GM19035 (cell line): ENCODE data around the gene CDH11.

Source experiments
- ATAC-seq: cut with Tn5 transposase; IDR thresholded peaks from one replicate; pipeline ENCODE4 v1.9.1; 2021; ENCODE audit not compliant: unreplicated experiment

The CDH11 gene

DNA sequence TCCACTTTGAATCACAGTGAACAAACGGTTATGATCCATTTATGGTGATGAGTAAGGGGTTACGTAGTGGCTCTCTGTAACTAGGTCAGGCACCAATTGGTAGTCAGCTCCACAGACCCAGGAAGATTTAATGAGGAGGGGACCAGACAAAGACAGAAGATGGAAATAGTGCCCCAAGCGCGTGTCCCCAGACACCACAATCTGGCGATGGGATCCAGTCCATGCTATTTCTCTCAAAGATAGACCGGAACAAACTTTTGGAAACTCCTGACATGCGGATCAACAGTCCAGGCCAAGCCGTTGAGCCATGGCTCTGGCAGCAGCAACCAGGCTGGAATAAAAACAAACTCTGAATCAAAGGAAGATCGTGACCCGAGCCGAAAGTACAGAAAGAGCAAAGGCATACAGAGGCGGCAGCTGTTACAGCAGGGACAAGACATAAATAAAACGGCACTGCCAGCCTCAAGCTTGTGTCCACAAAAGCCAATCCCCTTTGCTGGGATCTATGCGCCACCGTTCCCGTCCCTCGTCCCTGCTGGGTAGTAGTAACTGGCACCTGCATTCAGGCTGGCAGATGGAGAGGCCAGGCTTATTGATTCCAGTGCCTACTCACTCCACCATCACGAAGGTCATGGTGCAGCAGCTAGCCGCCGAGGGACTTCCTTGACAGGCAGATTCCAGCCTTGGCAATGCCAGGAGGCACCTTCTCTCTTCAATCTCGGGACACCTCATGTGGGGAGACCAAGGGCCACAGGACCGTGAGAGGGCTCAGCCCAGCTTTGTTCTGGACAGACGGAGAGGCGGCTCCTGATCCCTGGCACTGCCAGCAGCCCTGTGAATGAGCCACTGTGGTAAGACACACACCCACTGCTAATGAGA lies 50.2 kb downstream of the CDH11 start:
- ATAC-seq = no peak

DNA sequence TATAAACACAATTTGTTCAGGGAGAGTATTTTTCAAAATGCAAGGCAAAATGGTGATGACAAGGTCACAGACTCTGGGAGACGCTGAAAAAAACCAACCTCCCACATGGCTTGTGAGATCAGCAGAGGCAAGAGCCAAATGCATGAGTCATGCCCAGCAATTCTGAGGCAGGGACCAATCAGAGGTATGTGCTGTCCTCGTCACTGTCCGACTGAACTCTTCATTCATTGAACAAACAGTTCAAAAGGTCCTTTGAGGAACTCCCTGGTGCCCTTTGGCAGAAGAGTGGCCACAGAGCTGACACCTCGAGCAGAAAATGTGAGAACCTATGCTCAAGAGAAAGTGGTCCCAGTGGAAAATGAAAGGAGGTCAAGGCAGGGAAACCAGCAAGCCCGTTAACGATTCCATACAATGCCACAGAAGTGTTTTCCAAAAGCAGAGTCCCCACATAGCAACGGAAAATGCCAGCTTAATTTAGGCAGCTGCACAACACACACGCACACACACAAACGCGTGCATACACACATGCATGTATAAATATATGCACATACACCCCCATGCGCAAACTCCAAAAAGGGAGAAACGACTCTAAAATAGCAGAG lies 50.9 kb downstream of the CDH11 start:
- ATAC-seq = no peak

DNA sequence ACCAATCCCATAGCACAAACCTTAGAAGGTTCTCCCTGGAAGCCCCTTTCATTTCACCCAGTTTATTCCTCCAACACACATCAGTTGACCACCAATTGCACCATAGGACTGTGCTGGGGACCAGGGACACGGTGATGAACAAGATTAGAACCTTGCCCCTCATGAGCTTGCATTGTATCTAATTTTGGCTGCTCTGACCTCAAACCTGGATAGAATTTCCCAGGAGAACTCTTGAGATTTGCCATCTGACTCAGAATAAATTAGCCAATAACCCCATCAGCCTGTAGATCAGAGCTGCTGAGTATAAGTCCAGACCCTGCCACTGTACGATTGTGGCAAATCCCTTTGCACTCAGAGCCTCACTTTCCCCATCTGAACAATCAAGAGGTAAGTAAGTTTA lies 52.1 kb downstream of the CDH11 start:
- no peak for ATAC-seq

DNA sequence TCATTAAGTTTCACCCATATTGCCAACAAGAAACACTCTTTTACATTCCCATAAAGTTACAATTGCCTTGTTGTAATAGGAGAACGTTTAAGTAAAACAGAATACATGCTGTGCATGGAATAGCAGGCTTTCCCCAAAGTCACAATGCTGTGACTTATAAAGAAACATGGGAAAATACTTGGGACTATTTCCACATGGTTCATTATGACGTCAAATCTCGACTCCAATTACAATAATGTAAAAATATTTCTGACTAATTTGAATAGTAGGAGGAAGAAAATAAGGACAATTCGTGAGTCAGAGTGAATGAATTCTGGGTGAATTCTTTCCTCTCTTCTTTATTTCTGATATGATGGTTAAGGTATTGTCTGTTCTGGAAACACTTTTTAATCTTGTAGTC lies 52.8 kb downstream of the CDH11 start:
- no peak for ATAC-seq

DNA sequence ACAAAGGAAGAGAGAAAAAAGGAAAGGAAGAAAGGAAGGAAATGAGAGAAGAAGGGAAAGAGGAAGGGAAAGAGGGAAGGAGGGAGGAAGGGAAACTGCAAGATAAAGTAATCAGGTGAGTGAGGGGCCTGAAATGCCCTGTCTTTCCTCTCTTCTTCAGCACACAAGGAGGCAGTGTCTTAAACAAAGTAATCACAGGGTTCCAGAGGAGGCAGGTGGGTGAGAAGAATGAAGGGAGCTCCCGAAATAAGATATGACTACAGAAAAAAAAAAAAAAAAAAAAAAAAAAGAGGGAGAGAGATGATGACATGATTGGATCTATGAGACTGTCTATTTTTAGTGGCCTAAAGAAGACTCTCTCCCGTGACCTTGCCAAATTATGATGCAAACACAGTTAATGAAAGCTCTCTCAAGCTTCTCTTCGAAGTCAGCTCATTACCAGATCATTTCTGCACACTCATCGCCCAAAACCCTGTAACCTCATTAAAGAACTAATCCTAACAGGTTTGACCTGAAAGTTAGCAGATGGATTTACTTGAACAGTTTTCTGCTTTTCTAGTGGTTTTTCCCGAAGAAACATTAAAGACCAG lies 53.6 kb downstream of the CDH11 start:
- no peak for ATAC-seq

DNA sequence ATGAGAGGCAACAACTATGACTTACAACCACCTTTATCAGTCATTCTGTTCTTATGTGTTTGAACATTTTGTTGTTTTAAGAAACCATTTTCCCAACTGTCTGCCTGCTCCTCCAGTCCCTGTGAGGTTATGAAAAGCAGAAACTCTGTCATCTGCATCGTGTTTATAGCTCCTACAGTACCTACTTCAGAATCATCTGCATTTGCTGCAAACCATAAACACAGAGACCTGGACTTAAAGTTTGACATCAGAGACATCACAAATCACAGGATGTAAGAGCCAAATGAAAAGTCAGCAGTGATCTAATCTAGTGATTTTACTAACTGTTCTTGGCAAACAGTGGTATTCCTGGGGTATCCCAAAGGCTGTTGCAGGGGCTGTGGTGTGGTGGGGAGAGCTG lies 55.2 kb downstream of the CDH11 start:
- ATAC-seq = no peak

DNA sequence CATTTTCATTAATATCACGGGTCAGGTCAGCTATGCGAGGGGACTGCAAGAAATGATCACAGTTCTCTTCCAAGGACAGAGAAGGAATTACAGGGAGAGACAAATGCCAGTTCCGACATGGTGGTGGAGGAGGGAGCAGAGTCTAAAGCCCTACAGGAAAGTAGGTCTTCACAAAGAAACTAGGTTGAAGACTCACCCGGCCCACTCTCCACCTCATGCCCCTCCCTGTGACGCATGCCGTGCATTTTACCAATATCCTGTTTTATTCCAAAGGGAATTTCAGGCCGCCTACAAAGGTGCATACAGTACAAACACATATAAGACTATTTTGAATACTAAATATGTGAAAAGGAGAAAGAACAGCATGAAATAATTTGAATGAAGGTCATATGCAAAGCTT lies 56.8 kb downstream of the CDH11 start:
- no peak for ATAC-seq

DNA sequence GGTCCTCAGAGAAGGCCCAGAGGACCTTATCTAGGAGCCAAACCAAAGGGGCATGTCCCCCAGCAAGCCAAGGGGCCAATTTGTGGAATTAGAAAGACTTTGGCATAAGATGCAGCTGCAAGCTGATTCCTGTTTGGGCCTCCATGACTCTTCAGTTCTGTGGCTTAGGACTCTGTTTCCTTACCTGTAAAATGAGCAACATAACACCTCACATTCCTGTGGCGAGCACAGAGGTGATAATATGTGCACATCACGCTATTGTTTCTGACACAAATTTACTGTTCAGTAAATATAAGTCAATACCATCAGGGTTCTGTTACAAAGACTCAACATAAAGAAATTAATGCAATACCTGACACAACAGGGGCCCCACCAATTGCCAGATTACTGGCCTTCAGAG lies 57.7 kb downstream of the CDH11 start:
- no peak for ATAC-seq

DNA sequence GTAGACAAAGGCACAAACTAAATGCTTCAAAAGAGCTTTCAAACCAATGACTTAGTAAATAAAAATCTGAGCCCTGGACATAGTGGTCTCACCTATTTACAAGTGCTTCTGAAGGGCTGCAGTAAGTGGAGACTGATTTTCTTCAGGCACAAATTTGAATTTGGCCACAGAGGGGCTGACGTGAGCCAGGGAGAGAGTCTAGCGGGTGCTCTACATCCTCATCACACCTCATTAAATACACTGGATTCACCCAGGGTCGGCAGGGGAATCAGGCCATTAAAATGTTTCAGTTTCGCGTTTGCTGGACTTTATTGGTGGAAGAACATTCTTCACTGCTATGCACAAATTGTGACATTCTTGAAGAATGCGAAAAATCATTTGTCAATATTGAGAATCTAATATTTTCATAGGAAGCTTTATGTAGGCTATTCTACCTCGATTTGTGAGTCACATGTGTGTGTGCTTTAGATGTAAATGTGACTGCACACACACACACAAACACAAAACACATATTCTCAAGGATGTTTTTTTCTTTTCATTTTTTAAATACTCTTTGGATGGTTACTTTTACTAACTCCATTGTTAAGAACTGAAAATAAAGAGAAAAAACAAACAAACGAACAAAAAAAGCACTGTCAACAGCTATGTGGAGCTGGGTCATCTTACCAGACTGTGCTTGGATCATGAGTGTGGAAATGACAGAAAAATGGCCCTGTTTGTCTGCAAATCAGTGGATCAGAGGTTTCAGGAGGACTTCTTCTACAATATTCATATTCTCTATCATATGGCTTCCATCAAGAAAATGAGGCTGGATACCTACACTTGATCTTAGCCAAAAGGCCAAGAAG lies 58.9 kb downstream of the CDH11 start:
- ATAC-seq = no peak

DNA sequence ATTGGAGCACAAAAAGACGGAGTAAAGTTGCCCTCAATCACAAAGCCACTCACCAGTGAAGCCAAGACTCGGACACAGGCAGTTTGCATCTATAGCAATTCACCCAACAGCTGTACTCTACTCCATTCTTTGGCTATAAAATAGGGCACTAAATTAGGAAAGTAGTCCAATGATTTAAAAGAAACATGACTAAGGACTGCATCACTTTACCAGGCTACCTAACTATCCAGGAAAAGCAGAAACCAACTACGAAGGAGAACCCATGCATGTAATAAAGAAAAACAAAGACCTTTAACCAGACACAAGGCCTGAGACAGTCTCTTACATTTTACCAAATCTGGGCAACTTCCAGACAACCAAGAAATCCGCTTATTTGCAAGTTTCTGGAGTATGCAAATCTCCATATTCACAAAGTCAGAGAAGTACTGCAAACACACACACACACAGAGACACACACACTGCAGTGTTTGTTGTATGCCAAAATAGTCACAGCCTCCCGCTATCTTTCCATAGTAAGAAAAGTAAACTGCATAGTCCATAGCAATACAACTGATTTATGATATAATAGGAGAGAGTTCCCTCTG lies 59.8 kb downstream of the CDH11 start:
- ATAC-seq = no peak

DNA sequence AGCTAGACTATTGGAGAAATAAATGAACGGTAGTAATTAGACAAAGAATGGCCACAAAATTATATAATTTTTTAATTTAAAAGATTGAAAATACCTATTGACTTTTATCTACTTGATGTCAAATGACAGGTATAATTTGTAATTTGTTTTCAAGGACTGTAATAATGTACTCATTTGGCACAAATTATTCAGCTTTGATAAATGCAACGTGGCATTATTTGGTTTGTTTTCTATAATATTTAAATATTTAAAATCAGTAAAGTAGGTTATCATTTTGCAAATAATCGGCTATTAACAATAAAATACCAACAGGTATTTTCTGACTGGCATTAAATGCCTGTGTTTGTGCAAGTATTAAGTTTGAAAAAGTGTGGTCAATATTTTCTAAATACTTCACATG lies 60.6 kb downstream of the CDH11 start:
- ATAC-seq = no peak

DNA sequence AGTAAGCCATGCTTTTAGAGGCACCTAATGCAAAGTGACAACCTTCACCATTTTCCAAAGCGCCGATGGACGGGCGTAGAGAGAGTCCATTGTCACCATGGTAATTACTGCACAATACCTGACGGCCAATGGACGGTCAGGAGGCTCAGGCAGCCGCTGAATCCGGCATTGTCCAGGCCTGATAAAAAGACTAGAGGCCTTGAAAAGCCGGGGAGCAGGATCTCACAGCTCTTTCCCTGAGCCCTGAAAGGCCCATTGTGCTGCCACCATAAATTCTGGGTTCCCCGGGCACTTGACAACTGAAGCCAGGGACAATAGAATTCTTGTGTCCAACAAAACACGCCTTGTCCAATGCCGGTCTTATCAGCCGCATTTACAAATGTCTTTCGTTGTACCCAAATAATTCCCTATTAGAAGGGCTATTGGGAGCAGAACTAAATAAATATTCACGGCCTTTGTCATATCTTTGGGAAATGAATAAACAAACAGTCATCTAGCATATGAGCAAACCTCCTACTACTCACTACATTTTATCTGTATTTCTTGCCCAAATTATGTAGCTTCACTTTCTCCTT lies 62.4 kb downstream of the CDH11 start:
- ATAC-seq = no peak

DNA sequence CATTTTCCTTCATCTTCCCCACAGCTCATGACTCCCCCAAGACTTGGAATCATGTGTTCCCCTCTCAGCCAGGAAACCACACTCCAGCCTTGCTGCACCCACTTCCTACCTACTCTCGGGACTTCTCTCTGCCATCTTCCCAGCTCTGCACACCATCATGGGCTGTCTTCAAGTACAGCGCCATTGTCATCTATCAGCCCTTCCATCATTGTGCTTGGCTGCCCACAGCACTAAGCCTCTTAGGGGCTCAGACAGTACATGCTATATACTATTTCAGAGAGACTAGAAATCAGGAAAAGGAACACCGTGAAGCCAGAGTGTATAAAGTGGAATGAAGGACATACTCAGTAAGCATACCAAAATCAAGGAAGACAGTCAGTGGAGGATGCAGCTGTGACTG lies 64.7 kb downstream of the CDH11 start:
- ATAC-seq = no peak

DNA sequence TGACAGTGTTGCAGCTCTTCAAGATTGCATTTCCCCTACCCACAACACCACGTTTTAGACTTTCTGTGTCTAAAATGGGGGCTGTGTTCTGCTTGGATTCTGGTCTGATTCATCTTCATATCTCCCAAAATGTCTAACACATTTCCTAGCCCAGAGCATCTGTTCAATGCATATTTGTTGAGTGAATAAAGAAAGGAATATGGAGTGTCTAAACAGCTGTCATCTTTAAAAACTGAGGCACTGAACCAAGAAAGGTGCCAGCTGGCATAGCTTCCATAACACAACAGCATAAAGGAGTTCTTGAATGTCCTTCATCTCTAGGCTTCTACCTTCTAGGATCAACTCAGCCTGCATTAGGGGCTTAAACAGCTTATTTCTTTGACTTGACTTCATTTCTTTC lies 67.4 kb downstream of the CDH11 start:
- no peak for ATAC-seq

DNA sequence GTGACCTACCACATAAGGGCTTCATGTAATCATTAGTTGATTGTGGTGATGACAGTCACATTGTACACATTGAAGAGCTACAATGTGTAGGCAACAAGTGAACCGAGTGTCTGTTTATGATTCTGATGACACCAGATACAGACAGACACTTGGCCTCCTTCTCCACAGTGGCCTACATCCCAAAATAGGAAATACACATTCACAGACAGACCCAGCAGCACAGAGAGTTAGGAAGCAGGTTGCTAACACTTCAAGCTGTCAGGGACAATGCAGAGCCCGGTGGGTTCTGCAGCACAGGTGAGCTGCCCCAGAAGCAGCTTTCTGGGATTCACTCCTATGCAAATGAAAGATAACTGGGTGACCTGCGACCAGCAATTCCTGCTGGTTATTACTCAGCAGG lies 72.2 kb downstream of the CDH11 start:
- ATAC-seq = no peak

DNA sequence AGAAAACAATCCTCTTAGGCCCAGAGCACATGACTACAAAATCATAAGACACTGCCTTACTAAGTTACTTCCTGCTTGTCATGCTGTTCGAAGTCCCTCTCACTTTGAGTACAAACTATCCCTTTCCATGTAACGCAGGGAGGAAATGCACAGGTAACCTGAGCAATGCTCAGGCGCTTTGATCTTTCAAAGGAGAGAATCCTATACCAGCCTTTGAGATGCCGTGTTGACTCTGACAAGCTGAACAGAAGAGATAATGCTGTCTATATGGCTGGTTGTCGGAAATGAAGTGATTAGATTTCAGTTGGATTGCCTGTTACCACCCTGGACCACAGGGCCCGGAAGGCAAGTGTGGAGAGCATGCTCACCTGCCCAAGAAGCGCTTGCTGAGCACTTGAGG lies 75.9 kb downstream of the CDH11 start:
- ATAC-seq = no peak

DNA sequence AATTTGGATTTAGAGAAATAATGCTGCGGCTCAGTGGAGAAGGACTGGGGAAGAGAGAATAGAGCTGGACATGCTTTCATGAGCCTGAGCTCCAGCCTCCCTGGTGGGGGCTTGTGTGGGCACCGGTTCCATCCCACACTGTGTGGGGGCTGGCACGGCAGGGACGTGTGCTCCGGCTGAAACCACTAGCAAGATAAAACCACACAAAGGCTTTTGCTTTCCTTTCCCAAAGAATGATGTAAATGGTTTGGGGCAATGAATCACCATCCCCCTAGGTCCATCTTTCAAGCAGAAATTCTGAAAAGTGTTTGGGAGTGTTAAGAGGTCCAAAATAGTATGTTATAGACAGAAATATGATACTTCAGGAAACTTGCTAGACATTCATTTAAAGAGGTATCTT lies 77.0 kb downstream of the CDH11 start:
- no peak for ATAC-seq

DNA sequence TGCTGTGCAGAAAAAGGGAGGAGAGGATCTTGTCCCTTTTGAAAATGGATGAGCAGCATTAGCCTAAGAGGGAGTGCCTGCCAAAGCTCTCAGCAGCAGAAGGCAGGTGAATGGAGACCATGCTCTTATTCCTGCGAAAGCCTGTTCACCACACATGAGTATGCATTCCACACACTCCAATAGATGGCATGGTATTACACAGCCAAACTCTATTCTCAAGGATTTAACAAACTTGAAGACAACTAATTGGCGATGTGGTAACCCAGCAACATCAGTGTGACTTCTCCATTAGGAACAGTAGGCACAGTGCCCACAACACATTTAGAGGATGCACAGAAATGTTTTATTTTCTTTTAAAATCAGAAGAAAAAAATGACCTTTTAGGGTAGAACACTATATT lies 77.8 kb downstream of the CDH11 start:
- no peak for ATAC-seq

DNA sequence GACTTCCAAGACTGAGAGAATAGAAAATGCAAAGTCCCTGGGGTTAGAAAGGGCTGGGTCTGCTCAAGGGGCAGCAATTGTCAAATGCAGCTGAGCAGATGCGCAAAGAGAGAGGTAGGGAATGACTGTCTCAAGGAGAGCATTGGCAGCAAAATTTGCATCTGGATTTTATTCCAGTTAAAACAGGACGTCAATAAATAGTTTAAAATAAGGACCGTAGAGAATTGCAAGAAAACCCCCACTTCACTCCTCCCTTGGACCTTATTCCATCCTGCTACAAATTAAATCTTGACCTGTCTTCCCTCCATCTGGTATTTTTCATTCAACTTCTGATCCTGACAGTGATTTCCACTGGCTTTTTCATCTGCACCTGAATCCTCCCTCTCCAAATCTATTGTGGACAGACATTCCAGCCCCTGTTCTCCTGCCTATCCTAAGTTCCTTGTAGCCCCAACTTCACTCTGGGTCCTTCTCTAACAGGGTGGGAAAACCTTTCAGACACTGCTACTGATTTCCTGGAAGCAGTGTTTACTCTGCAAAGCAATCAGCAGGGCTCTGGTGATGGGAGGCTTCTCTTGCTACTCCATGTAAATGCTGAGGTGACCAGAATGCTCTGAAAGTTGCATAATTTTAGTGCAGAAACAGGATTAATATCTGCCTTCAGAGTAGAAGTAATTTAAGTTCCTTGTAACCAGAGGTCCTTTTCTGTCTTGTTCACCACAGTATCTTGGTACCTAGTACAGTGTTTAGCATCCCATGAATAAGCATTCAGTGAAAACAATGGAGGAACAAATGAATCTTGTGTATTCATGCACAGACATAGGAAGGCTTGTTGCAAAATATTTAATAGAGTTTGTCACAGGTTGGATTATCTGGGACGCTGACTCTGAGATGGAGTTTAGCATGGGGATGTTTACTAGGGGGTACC lies 79.2 kb downstream of the CDH11 start:
- ATAC-seq = no peak

DNA sequence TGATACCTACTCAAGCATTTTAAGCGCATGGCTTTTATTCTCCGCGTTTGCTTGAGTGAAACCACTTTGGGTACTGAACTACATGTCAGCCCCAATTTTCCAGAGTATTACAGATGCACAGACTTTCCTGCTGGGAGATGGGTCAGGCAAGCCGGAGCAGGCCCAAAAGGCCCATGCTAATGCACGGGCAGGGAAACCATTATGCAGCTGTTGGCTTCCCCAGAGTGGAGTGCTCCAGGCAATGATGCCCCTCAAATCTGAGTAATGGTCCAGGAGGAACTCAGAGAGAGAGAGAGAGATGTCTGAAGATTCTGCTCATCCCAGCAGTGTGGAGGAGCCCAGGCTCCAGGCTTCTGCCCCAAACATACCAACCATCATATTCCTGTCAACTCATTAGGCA lies 80.2 kb downstream of the CDH11 start:
- ATAC-seq = no peak
